SK-N-SH (cell line): ENCODE measurements around the gene CCDC91. TPM values are rescaled to one million over a fixed set of nuclear protein-coding genes. Genes with fewer than 3 reads are reported as not detected.

ENCODE experiments used
- CTCF ChIA-PET: fragments of 300-600, 350-600 bp; formaldehyde crosslinking; extraction: SDS; loops from one replicate; lab custom pipeline; 2021; lab: Yijun Ruan, JAX
- POLR2A ChIA-PET: fragments of 350-600 bp; sonication (Branson Sonifier 250); formaldehyde crosslinking; extraction: SDS; loops from one replicate; lab custom pipeline; 2020; ENCODE audit warnings: antibody characterized with exemption, inconsistent platforms; lab: Yijun Ruan, JAX
- DNase-seq: peaks from one replicate; pipeline ENCODE4 v3.0.0; 2012
- H2AFZ ChIP-seq: fragments of 200-600 bp; sonication (generic); 2 replicates; pipeline ENCODE4 v1.8.1; 2016; ENCODE audit warnings: antibody characterized with exemption, mild to moderate bottlenecking, low read depth
- H3F3A ChIP-seq: fragments of 200-600 bp; sonication (generic); replicated peaks from 2 replicates; pipeline ENCODE3; 2016; ENCODE audit warnings: antibody characterized with exemption, mild to moderate bottlenecking; ENCODE audit not compliant: insufficient read depth
- H3K27ac ChIP-seq, 2 experiments: fragments of 200-500 bp in 1 of 2; fragments of 200-600 bp in 1 of 2; sonication (Bioruptor generic) in 1 of 2; sonication (generic), shearing (Covaris generic) in 1 of 2; 2 replicates each; pipeline versions ENCODE4 v1.5.1 to v1.6.1; 2014 to 2016; ENCODE audit warnings: low read depth in 2 of 2, inconsistent platforms in 1 of 2, low read length in 1 of 2, mild to moderate bottlenecking in 1 of 2, mixed read lengths in 1 of 2
- H3K27me3 ChIP-seq: fragments of 200-600 bp; sonication (generic), shearing (Covaris generic); 2 replicates; pipeline ENCODE4 v1.6.1; 2016; ENCODE audit warnings: mixed run types; ENCODE audit not compliant: insufficient read depth
- H3K36me3 ChIP-seq, 2 experiments: fragments of 200-500 bp in 1 of 2; fragments of 200-600 bp in 1 of 2; sonication (Bioruptor generic) in 1 of 2; sonication (generic) in 1 of 2; replicated peaks in 1 of 2; 2 replicates each; pipeline versions ENCODE3 to v1.5.1; 2014 to 2016; ENCODE audit warnings: low read length in 1 of 2, mild to moderate bottlenecking in 1 of 2; ENCODE audit not compliant: insufficient read depth in 2 of 2, control insufficient read depth in 1 of 2
- H3K4me1 ChIP-seq, 2 experiments: fragments of 200-500 bp in 1 of 2; fragments of 200-600 bp in 1 of 2; sonication (Bioruptor generic) in 1 of 2; sonication (generic), shearing (Covaris generic) in 1 of 2; 2 replicates each; pipeline versions ENCODE4 v1.5.1 to v1.6.1; 2014 to 2016; ENCODE audit warnings: low read depth in 1 of 2, low read length in 1 of 2, mixed run types in 1 of 2; ENCODE audit not compliant: insufficient read depth in 2 of 2, control insufficient read depth in 1 of 2
- H3K4me2 ChIP-seq: fragments of 200-600 bp; sonication (generic), shearing (Covaris generic); 2 replicates; pipeline ENCODE4 v1.6.1; 2017; ENCODE audit warnings: mixed run types
- H3K4me3 ChIP-seq, 2 experiments: fragments of 200-500 bp in 1 of 2; fragments of 200-600 bp in 1 of 2; sonication (Bioruptor generic) in 1 of 2; sonication (generic), shearing (Covaris generic) in 1 of 2; 2 replicates each; pipeline versions ENCODE4 v1.5.1 to v1.8.1; 2014 to 2016; ENCODE audit warnings: low read depth in 2 of 2, inconsistent platforms in 1 of 2, low read length in 1 of 2, mild to moderate bottlenecking in 1 of 2, mixed read lengths in 1 of 2, moderate library complexity in 1 of 2
- H3K79me2 ChIP-seq: fragments of 200-600 bp; sonication (generic); 2 replicates; pipeline ENCODE4 v1.8.1; 2017; ENCODE audit warnings: mild to moderate bottlenecking; ENCODE audit not compliant: insufficient read depth
- H3K9ac ChIP-seq: fragments of 200-600 bp; sonication (generic); 2 replicates; pipeline ENCODE4 v1.6.1; 2017; ENCODE audit warnings: mixed run types
- H3K9me2 ChIP-seq: fragments of 200-600 bp; sonication (generic); 2 replicates; pipeline ENCODE4 v1.6.1; 2017; ENCODE audit warnings: mixed run types
- H3K9me3 ChIP-seq: fragments of 200-600 bp; sonication (generic); 2 replicates; pipeline ENCODE4 v1.6.1; 2017; ENCODE audit warnings: mixed run types, mild to moderate bottlenecking, moderate library complexity
- H4K20me1 ChIP-seq: fragments of 200-600 bp; sonication (generic); 2 replicates; pipeline ENCODE4 v1.6.1; 2017; ENCODE audit warnings: mild to moderate bottlenecking, mixed run types; ENCODE audit not compliant: insufficient read depth
- EZH2phosphoT487 ChIP-seq: fragments of 200-600 bp; sonication (generic); IDR thresholded peaks from 2 replicates; pipeline ENCODE4 v1.6.1; 2017; ENCODE audit warnings: low read depth, mixed run types, mild to moderate bottlenecking, antibody characterized with exemption, moderate library complexity, borderline replicate concordance
- FOXJ3 ChIP-seq: sonication (generic); formaldehyde crosslinking; IDR thresholded peaks from 2 replicates; pipeline ENCODE4 v1.5.1; 2020; ENCODE audit warnings: mild to moderate bottlenecking, missing genetic modification reagents
- NFIC ChIP-seq: IDR thresholded peaks from 2 replicates; pipeline ENCODE4 v1.4.0; 2012; ENCODE audit warnings: borderline replicate concordance
- RFX5 ChIP-seq: IDR thresholded peaks from 2 replicates; pipeline ENCODE4 v1.6.1; 2012; ENCODE audit warnings: mild to moderate bottlenecking, improper control_type of control experiment, low read length
- RXRA ChIP-seq: IDR thresholded peaks from 2 replicates; pipeline ENCODE4 v1.4.0; 2012; ENCODE audit warnings: low read depth, mild to moderate bottlenecking, borderline replicate concordance
- TEAD4 ChIP-seq: IDR thresholded peaks from 2 replicates; pipeline ENCODE4 v1.4.0; 2012; ENCODE audit warnings: mild to moderate bottlenecking, borderline replicate concordance; ENCODE audit not compliant: insufficient read depth
- WGBS: methylation state at CpG from one replicate; pipeline ENCODE4 v1.1.6; 2017; ENCODE audit warnings: low lambda C conversion rate; 5-methylcytosine and 5-hydroxymethylcytosine counted together
- polyA plus RNA-seq, 3 experiments: library from polyadenylated mRNA; depleted of rRNA; stranded (reverse); fragments of >200 nt; gene quantifications; 2 replicates each; pipeline ENCODE4 v1.2.3, GENCODE V29; 2012
- TF ChIP-seq, protein P1 (sequence below): IDR thresholded peaks from 2 replicates; pipeline ENCODE4 v1.6.1; 2012; ENCODE audit warnings: mild to moderate bottlenecking, low read depth, low read length, moderate library complexity
- TF ChIP-seq, protein P2 (sequence below): fragments of 150-350 bp; IDR thresholded peaks from 2 replicates; pipeline ENCODE4 v1.6.1; 2017; ENCODE audit warnings: antibody characterized with exemption, low read length, low read depth, borderline replicate concordance
- TF ChIP-seq, protein P3 (sequence below): IDR thresholded peaks from 2 replicates; pipeline ENCODE4 v1.4.0; 2012; ENCODE audit warnings: low read depth, borderline replicate concordance

The CCDC91 gene
- polyA plus RNA-seq, 1 of the 3 experiments (the other 2 are of a cell fraction) = 13.0 TPM

DNA sequence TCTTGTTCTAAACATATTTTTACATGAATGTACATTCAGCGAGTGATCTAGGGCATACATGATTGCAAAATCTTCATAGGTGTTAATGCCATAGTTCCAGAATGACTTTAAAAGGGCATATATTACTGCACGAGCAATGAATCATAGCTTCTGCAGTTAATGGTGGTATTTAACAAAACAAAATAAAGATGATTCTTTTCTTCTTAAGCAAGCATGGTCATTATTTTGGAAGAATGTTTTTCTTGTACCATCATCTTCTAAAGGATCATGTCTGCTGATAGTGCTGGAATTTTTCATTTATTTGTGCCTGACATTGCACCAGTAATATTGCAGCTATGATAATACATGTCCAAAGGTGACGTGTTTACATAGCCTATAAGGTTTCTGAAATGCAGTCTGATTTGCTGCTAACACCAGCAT lies 388.6 kb downstream of the CCDC91 start:
- Histone ChIP-seq H3K4me3 (no peak overlapping the region), H2AFZ (no peak overlapping the region), H3K27me3 (no peaks in the 10 kb centered on the region), H3K36me3 (no peaks in the 10 kb centered on the region), H3K79me2 (no peaks in the 10 kb centered on the region), H3K4me1 (no peaks in the 10 kb centered on the region; a peak in 1 of 4 replicates), H3F3A (no peaks in the 10 kb centered on the region), H3K27ac (no peak overlapping the region), H4K20me1 (no peaks in the 10 kb centered on the region), H3K4me2 (no peak overlapping the region), H3K9ac (no peak overlapping the region), H3K9me3 (no peaks in the 10 kb centered on the region), H3K9me2 (no peaks in the 10 kb centered on the region)
- TF ChIP-seq, protein P1, sequence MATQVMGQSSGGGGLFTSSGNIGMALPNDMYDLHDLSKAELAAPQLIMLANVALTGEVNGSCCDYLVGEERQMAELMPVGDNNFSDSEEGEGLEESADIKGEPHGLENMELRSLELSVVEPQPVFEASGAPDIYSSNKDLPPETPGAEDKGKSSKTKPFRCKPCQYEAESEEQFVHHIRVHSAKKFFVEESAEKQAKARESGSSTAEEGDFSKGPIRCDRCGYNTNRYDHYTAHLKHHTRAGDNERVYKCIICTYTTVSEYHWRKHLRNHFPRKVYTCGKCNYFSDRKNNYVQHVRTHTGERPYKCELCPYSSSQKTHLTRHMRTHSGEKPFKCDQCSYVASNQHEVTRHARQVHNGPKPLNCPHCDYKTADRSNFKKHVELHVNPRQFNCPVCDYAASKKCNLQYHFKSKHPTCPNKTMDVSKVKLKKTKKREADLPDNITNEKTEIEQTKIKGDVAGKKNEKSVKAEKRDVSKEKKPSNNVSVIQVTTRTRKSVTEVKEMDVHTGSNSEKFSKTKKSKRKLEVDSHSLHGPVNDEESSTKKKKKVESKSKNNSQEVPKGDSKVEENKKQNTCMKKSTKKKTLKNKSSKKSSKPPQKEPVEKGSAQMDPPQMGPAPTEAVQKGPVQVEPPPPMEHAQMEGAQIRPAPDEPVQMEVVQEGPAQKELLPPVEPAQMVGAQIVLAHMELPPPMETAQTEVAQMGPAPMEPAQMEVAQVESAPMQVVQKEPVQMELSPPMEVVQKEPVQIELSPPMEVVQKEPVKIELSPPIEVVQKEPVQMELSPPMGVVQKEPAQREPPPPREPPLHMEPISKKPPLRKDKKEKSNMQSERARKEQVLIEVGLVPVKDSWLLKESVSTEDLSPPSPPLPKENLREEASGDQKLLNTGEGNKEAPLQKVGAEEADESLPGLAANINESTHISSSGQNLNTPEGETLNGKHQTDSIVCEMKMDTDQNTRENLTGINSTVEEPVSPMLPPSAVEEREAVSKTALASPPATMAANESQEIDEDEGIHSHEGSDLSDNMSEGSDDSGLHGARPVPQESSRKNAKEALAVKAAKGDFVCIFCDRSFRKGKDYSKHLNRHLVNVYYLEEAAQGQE = no peak
- TF ChIP-seq TEAD4 = no peak
- TF ChIP-seq, protein P2, sequence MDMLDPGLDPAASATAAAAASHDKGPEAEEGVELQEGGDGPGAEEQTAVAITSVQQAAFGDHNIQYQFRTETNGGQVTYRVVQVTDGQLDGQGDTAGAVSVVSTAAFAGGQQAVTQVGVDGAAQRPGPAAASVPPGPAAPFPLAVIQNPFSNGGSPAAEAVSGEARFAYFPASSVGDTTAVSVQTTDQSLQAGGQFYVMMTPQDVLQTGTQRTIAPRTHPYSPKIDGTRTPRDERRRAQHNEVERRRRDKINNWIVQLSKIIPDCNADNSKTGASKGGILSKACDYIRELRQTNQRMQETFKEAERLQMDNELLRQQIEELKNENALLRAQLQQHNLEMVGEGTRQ = no peak
- TF ChIP-seq EZH2phosphoT487 = no peak
- TF ChIP-seq, protein P3, sequence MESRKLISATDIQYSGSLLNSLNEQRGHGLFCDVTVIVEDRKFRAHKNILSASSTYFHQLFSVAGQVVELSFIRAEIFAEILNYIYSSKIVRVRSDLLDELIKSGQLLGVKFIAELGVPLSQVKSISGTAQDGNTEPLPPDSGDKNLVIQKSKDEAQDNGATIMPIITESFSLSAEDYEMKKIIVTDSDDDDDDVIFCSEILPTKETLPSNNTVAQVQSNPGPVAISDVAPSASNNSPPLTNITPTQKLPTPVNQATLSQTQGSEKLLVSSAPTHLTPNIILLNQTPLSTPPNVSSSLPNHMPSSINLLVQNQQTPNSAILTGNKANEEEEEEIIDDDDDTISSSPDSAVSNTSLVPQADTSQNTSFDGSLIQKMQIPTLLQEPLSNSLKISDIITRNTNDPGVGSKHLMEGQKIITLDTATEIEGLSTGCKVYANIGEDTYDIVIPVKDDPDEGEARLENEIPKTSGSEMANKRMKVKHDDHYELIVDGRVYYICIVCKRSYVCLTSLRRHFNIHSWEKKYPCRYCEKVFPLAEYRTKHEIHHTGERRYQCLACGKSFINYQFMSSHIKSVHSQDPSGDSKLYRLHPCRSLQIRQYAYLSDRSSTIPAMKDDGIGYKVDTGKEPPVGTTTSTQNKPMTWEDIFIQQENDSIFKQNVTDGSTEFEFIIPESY = no peak
- no peak for TF ChIP-seq FOXJ3
- TF ChIP-seq RXRA = no peak
- no peak for TF ChIP-seq NFIC
- no peak for TF ChIP-seq RFX5
- WGBS = 87% methylated on average over 3 of the region's 3 CpGs
- POLR2A ChIA-PET = no interaction called here
- DNase-seq = no peak
- CTCF ChIA-PET = no interaction called here
